C4-2B (cell line): ENCODE data around the gene ITGAX.
"Not testable (repeated sequence)": the region's sequence is repeated elsewhere in the genome, so short reads cannot be mapped to it uniquely, and the experiment has no call there.

ENCODE experiments used
- H3K27ac ChIP-seq: fragments of 450-650 bp; 2 replicates; pipeline ENCODE4 v1.5.1; 2017
- ZFX ChIP-seq: fragments of 450-650 bp; IDR thresholded peaks from 2 replicates; pipeline ENCODE4 v1.6.1; 2017
- TF ChIP-seq, protein P1 (sequence below): fragments of 450-650 bp; conservative IDR thresholded peaks from 2 replicates; pipeline ENCODE4 v1.5.1; 2017; ENCODE audit warnings: mild to moderate bottlenecking

The ITGAX gene

DNA sequence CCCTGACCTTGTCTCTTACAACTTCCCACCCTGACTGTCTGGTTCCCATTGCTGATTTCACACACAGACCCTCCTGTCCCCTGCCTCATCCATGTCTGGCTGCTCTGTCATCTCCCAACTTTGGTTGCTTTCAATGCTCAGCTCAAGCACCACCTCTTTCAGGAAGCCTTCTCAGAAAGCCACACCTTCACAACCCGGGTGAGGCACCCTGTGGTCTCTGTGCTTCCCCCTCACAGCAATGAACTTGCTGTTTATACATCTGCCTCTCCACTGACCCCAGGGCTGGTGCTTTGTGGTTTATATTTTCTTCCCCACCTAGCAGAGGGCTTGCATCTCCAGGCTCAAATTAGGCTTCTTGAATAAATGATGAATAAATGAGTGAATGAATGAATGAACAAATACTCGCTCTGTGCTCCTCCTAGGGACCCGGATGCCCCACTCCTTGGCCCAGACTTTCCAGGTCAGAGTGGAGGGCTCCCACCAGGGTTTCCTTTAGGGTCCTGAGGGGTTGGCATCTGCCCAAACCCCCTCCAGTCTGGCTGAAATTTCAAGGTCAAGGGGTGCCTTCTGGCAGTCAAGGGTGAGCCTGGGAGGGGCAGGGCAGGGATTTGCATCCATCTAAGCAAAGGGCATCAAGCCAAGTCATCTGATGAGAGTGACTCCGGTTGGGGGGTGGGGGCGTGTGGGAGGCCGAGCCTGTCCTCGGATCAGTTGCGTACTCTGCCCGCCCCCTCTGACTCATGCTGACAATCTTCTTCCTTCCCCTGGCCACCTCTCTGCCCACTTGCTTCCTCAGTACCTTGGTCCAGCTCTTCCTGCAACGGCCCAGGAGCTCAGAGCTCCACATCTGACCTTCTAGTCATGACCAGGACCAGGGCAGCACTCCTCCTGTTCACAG, at the start of gene ITGAX:
TSS of gene ITGAX (plus strand) at position 783 of the 898 bp plus-strand sequence. CDS start at position 862, 79 bp downstream.
- TF ChIP-seq, protein P1, sequence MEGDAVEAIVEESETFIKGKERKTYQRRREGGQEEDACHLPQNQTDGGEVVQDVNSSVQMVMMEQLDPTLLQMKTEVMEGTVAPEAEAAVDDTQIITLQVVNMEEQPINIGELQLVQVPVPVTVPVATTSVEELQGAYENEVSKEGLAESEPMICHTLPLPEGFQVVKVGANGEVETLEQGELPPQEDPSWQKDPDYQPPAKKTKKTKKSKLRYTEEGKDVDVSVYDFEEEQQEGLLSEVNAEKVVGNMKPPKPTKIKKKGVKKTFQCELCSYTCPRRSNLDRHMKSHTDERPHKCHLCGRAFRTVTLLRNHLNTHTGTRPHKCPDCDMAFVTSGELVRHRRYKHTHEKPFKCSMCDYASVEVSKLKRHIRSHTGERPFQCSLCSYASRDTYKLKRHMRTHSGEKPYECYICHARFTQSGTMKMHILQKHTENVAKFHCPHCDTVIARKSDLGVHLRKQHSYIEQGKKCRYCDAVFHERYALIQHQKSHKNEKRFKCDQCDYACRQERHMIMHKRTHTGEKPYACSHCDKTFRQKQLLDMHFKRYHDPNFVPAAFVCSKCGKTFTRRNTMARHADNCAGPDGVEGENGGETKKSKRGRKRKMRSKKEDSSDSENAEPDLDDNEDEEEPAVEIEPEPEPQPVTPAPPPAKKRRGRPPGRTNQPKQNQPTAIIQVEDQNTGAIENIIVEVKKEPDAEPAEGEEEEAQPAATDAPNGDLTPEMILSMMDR, result no peak
- no peak for TF ChIP-seq ZFX
- no peak within 1 kb of the TSS for H3K27ac ChIP-seq

DNA sequence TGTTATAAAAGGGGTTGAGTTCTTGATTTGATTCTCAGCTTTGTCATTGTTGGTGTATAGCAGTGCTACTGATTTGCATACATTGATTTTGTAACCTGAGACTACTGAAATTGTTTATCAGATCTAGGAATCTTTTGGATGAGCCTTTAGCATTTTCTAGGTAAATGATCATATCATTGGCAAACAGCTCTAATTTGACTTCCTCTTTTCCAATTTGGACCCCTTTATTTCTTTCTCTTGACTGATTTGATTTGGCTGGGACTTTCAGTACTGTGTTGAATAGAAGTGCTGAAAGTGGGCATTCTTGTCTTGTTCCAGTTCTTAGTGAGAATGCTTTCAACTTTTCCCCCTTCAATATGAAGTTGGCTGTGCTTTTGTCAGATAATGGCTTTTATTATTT, 49.8 kb upstream of the ITGAX start:
- TF ChIP-seq, protein P1, result no peak
- no peak for TF ChIP-seq ZFX
- H3K27ac ChIP-seq, result no peak overlapping the region

DNA sequence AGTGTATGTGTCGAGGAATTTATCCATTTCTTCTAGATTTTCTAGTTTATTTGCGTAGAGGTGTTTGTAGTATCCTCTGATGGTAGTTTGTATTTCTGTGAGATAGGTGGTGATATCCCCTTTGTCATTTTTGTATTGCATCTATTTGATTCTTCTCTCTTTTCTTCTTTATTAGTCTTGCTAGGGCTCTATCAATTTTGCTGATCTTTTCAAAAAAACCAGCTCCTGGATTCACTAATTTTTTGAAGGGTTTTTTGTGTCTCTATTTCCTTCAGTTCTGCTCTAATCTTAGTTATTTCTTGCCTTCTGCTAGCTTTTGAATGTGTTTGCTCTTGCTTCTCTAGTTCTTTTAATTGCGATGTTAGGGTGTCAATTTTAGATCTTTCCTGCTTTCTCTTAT, 46.6 kb upstream of the ITGAX start:
- H3K27ac ChIP-seq, result not testable (repeated sequence)

DNA sequence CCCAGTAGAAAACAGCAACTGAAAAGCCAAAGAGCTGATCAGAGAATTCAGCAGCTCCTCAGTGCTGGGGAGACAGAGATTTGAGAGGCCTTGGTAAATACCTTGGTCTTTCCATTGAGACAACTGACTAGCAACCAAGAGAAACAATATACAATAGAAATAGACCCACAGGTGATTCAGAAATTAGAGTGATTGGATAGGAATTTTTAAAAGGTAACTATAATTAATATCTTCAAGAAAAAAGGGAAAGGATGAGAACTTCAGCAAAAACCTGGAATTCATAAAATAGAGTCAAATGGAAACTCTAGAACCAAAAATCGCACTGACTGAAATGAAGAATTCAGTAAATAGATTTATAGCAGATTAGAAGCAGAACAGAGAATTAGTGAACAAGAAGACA, 32.5 kb upstream of the ITGAX start:
- no peak overlapping the region for H3K27ac ChIP-seq
- TF ChIP-seq ZFX, result no peak
- TF ChIP-seq, protein P1, result no peak

DNA sequence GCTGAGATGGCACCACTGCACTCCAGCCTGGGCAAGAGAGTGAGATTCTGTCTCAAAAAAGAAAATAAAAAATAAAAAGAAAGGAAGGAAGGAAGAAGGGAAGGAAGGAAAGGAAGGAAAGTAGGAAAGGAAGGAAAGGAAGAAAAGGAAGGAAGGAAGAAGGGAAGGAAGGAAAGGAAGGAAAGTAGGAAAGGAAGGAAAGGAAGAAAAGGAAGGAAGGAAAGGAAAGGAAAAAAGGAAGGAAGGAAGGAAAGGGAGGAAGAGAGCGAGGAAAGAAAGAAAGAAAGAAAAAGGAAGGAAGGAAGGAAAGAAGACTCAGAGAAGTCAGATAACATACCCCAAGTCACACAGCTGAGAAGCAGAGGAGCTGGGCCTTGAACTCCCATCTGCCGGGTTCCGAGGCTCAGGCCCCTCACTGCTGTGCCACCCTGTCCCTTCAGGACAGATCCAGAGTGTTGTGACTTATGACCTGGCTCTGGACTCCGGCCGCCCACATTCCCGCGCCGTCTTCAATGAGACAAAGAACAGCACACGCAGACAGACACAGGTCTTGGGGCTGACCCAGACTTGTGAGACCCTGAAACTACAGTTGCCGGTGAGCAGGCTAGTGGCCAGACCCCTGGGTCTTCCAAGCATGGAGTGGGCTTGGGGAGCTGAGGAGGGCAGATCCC, 30.9 kb upstream of the ITGAX start:
- H3K27ac ChIP-seq, result no peak overlapping the region
- TF ChIP-seq ZFX, result no peak
- TF ChIP-seq, protein P1, result no peak

DNA sequence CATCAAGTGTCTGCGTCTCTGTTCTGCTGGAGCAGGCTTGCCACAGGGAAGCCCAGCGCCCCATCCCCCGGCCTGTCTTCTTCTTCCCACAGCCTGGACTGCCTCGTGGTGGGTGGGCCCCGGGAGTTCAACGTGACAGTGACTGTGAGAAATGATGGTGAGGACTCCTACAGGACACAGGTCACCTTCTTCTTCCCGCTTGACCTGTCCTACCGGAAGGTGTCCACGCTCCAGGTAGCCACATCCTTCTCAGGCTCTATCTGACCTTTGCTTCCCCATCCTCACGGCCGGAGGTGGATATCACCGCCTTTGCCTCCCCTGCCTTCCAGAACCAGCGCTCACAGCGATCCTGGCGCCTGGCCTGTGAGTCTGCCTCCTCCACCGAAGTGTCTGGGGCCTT, 29.8 kb upstream of the ITGAX start:
- TF ChIP-seq, protein P1, result no peak
- no peak for TF ChIP-seq ZFX
- H3K27ac ChIP-seq, result no peak overlapping the region

DNA sequence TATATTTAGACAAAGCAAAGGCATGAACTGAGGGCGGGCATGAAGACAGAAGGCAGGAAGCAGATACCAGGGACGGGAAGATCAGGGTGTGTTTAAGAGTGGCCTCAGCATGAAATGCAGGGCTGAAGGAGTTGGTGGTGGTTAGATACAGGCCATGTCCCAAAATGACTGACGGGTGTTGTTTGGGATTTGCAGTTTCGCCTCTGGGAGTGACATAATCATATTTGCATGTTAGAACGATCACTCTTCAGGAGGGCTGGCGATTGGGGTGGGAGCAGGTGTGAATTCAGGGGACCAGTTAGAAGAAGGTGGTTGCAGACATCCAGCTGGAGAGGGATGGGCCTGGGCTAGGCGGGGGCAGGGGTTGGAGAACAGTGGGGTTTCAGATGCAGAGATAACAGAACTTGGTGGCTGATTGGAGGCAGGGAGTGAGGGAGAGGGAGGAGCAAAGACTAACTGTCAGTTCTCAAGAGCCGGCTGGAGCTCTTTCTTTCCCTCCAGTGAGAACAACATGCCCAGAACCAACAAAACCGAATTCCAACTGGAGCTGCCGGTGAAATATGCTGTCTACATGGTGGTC, 27.2 kb upstream of the ITGAX start:
- TF ChIP-seq, protein P1, result no peak
- no peak for TF ChIP-seq ZFX
- no peak overlapping the region for H3K27ac ChIP-seq
